Measurements from ENCODE around the gene ADGRV1. TPM values are rescaled to one million over a fixed set of nuclear protein-coding genes. Genes with fewer than 3 reads are reported as not detected.

Gene ADGRV1
- polyA plus RNA-seq, 1 of the 3 experiments (the other 2 are of a cell fraction): 0.23 TPM

DNA sequence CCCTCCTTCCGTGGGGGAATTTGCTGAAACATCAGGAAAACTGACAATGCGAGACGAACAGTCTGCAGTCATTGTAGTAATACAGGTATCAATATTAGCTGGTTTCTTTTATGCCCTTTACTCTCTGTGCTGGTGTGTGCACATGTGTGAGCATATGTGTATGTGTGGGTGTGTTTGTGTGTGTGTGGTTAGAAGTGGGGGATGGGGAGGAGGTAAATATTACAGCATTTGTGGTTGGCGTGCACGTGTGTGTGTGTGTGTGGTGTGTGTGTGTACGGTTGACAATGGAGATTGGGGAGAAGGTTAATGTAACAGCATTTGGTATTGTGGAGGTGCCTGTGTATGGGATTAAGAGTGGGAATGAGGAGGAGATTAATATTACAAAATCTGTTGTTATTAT is 219.4 kb downstream of the ADGRV1 start:
- Histone ChIP-seq H3K9ac (no peak overlapping the region), H3K4me2 (no peak overlapping the region), H3K9me3 (no peaks in the 10 kb centered on the region), H2AFZ (ENCODE audit: low read depth) (no peak overlapping the region), H3K27me3 (ENCODE audit: insufficient read depth) (no peaks in the 10 kb centered on the region), H3K4me1 (ENCODE audit: control insufficient read depth in 1 of 2, insufficient read depth in 2 of 2, low read depth in 1 of 2, low read length in 1 of 2) (no peaks in the 10 kb centered on the region), H3K4me3 (ENCODE audit: low read depth in 2 of 2, low read length in 1 of 2) (no peak overlapping the region), H3K79me2 (ENCODE audit: insufficient read depth) (no peaks in the 10 kb centered on the region), H3K27ac (ENCODE audit: low read depth in 2 of 2, low read length in 1 of 2) (no peak overlapping the region), H3K9me2 (no peaks in the 10 kb centered on the region), H4K20me1 (ENCODE audit: insufficient read depth) (no peaks in the 10 kb centered on the region), H3F3A (replicated peaks; ENCODE audit: insufficient read depth) (no peaks in the 10 kb centered on the region), H3K36me3 (replicated peaks in 1 of 2; ENCODE audit: control insufficient read depth in 1 of 2, insufficient read depth in 2 of 2, low read length in 1 of 2) (no peaks in the 10 kb centered on the region)
- 83% methylated on average over 6 of the region's 6 CpGs for WGBS (ENCODE audit: low lambda C conversion rate)
- TF ChIP-seq SMC3 (IDR thresholded peaks at IDR 0.05; ENCODE audit: low read depth, low read length) (no peak), USF2 (IDR thresholded peaks at IDR 0.05; ENCODE audit: borderline replicate concordance, low read depth, low read length) (no peak), GABPA (IDR thresholded peaks at IDR 0.05; ENCODE audit: low read depth) (no peak), MXI1 (IDR thresholded peaks at IDR 0.05; ENCODE audit: low read depth, low read length) (no peak), MEF2A (IDR thresholded peaks at IDR 0.05; ENCODE audit: borderline replicate concordance, low read depth) (no peak), FOXM1 (IDR thresholded peaks at IDR 0.05; ENCODE audit: low read depth) (no peak), RXRA (IDR thresholded peaks at IDR 0.05; ENCODE audit: borderline replicate concordance, low read depth) (no peak), RAD21 (IDR thresholded peaks at IDR 0.05; ENCODE audit: low read length) (no peak)
- TF ChIP-seq, protein P1, sequence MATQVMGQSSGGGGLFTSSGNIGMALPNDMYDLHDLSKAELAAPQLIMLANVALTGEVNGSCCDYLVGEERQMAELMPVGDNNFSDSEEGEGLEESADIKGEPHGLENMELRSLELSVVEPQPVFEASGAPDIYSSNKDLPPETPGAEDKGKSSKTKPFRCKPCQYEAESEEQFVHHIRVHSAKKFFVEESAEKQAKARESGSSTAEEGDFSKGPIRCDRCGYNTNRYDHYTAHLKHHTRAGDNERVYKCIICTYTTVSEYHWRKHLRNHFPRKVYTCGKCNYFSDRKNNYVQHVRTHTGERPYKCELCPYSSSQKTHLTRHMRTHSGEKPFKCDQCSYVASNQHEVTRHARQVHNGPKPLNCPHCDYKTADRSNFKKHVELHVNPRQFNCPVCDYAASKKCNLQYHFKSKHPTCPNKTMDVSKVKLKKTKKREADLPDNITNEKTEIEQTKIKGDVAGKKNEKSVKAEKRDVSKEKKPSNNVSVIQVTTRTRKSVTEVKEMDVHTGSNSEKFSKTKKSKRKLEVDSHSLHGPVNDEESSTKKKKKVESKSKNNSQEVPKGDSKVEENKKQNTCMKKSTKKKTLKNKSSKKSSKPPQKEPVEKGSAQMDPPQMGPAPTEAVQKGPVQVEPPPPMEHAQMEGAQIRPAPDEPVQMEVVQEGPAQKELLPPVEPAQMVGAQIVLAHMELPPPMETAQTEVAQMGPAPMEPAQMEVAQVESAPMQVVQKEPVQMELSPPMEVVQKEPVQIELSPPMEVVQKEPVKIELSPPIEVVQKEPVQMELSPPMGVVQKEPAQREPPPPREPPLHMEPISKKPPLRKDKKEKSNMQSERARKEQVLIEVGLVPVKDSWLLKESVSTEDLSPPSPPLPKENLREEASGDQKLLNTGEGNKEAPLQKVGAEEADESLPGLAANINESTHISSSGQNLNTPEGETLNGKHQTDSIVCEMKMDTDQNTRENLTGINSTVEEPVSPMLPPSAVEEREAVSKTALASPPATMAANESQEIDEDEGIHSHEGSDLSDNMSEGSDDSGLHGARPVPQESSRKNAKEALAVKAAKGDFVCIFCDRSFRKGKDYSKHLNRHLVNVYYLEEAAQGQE (IDR thresholded peaks at IDR 0.05; ENCODE audit: low read depth, low read length): no peak
- DNase-seq: no peak
- ChIA-PET CTCF (interaction anchor here (1.1 to 1.2 kb wide), 2 partner anchors 69 to 339 kb away, joined by 3 to 4 read pairs; no protein-coding TSS in a partner anchor), POLR2A (no interaction called here)

DNA sequence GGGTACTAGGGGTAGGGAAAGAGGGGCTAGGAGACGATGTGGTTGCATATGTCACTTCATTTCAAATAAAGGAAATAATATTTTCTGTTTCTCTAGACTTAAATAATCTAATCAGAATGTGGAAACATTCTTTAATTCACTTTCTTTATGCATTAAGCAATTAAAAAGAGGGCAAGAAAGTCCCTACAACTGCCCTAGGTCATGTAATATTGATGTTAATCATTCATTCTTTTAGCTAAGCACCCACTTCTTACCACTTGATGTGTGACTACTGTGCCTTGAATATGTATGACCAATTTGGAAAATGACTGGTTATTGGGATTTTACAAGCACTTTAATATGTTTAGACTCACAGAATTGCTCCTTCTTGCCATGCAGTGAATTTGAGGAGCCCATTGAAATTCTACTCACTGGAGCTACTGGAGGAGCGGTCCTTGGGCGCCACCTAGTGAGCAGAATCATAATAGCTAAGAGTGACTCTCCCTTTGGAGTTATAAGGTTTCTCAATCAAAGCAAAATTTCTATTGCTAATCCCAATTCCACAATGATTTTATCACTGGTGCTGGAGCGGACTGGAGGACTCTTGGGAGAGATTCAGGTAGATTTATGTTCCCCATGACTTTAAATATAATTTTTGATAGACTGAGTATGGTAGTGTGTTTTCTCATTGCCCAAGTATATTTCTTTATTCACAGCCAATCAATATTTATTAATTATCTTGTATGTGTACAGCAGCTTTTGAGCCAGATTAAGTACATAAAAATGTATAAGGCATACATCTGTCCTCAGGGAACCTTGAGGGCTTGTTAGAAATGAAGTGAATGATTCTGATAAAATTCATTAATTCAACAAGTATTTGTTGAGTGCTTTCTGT is 225.1 kb downstream of the ADGRV1 start:
- H3K4me3 ChIP-seq (ENCODE audit: low read depth in 2 of 2, low read length in 1 of 2): peak overlapping the region in 1 of 2 experiments; percentile 30; a peak in 1 of 4 replicates
- H3K9me3 ChIP-seq: no peaks in the 10 kb centered on the region
- H4K20me1 ChIP-seq (ENCODE audit: insufficient read depth): no peaks in the 10 kb centered on the region
- H3K36me3 ChIP-seq (replicated peaks in 1 of 2; ENCODE audit: control insufficient read depth in 1 of 2, insufficient read depth in 2 of 2, low read length in 1 of 2): no peaks in the 10 kb centered on the region
- H3F3A ChIP-seq (replicated peaks; ENCODE audit: insufficient read depth): no peaks in the 10 kb centered on the region
- ChIA-PET CTCF (interaction anchor here (0.5 to 2.3 kb wide), 49 partner anchors 9 to 636 kb away, joined by 3 to 45 read pairs (median 4); partner anchors contain the start of genes ADGRV1, CETN3, LYSMD3 and POLR3G), POLR2A (no interaction called here)
- no peaks in the 10 kb centered on the region for H3K27me3 ChIP-seq (ENCODE audit: insufficient read depth)
- H3K4me1 ChIP-seq (ENCODE audit: control insufficient read depth in 1 of 2, insufficient read depth in 2 of 2, low read depth in 1 of 2, low read length in 1 of 2): no peaks in the 10 kb centered on the region
- H2AFZ ChIP-seq (ENCODE audit: low read depth): no peak overlapping the region
- DNase-seq: peak; percentile 43
- H3K27ac ChIP-seq (ENCODE audit: low read depth in 2 of 2, low read length in 1 of 2): no peak overlapping the region
- no peak overlapping the region for H3K4me2 ChIP-seq
- WGBS (ENCODE audit: low lambda C conversion rate): 18% methylated on average over 4 of the region's 4 CpGs
- no peak overlapping the region for H3K9ac ChIP-seq
- H3K79me2 ChIP-seq (ENCODE audit: insufficient read depth): no peaks in the 10 kb centered on the region
- no peaks in the 10 kb centered on the region for H3K9me2 ChIP-seq
- TF ChIP-seq, protein P1 (IDR thresholded peaks at IDR 0.05; ENCODE audit: low read depth, low read length): no peak
- TF ChIP-seq, protein P2, sequence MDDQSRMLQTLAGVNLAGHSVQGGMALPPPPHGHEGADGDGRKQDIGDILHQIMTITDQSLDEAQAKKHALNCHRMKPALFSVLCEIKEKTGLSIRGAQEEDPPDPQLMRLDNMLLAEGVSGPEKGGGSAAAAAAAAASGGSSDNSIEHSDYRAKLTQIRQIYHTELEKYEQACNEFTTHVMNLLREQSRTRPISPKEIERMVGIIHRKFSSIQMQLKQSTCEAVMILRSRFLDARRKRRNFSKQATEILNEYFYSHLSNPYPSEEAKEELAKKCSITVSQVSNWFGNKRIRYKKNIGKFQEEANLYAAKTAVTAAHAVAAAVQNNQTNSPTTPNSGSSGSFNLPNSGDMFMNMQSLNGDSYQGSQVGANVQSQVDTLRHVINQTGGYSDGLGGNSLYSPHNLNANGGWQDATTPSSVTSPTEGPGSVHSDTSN (IDR thresholded peaks at IDR 0.05): no peak
- TF ChIP-seq SMC3 (IDR thresholded peaks at IDR 0.05; ENCODE audit: low read depth, low read length) (peak; percentile 75), RAD21 (IDR thresholded peaks at IDR 0.05; ENCODE audit: low read length) (peak; percentile 96), MXI1 (IDR thresholded peaks at IDR 0.05; ENCODE audit: low read depth, low read length) (no peak), JUND (IDR thresholded peaks at IDR 0.05) (no peak)
- TF ChIP-seq, protein P3, sequence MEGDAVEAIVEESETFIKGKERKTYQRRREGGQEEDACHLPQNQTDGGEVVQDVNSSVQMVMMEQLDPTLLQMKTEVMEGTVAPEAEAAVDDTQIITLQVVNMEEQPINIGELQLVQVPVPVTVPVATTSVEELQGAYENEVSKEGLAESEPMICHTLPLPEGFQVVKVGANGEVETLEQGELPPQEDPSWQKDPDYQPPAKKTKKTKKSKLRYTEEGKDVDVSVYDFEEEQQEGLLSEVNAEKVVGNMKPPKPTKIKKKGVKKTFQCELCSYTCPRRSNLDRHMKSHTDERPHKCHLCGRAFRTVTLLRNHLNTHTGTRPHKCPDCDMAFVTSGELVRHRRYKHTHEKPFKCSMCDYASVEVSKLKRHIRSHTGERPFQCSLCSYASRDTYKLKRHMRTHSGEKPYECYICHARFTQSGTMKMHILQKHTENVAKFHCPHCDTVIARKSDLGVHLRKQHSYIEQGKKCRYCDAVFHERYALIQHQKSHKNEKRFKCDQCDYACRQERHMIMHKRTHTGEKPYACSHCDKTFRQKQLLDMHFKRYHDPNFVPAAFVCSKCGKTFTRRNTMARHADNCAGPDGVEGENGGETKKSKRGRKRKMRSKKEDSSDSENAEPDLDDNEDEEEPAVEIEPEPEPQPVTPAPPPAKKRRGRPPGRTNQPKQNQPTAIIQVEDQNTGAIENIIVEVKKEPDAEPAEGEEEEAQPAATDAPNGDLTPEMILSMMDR (IDR thresholded peaks at IDR 0.05): peak; percentile 91

Data from SK-N-SH (cell line).